NT2/D1 (cell line): ENCODE results near the gene COIL.

Experiments used
- SUZ12 ChIP-seq: IDR thresholded peaks from 2 replicates; pipeline ENCODE4 v1.6.1; 2011; ENCODE audit not compliant: insufficient read length, insufficient read depth; ENCODE audit errors: extremely low read depth
- YY1 ChIP-seq: IDR thresholded peaks from 2 replicates; pipeline ENCODE4 v1.6.1; 2011; ENCODE audit not compliant: insufficient read length, insufficient read depth
- ZNF274 ChIP-seq: IDR thresholded peaks from 2 replicates; pipeline ENCODE4 v1.6.1; 2011; ENCODE audit warnings: mild to moderate bottlenecking, low read depth, low read length

- TF ChIP-seq YY1 (no peak), ZNF274 (no peak), SUZ12 (no peak)
These were observed 3.9 kb downstream of the COIL start for GRCh38 chr17:56956992-56957391.
